ENCODE results near the gene IFT81.
A peak's percentile ranks its signal among the peaks of the same experiment; 100 is the strongest.

IFT81 gene

DNA sequence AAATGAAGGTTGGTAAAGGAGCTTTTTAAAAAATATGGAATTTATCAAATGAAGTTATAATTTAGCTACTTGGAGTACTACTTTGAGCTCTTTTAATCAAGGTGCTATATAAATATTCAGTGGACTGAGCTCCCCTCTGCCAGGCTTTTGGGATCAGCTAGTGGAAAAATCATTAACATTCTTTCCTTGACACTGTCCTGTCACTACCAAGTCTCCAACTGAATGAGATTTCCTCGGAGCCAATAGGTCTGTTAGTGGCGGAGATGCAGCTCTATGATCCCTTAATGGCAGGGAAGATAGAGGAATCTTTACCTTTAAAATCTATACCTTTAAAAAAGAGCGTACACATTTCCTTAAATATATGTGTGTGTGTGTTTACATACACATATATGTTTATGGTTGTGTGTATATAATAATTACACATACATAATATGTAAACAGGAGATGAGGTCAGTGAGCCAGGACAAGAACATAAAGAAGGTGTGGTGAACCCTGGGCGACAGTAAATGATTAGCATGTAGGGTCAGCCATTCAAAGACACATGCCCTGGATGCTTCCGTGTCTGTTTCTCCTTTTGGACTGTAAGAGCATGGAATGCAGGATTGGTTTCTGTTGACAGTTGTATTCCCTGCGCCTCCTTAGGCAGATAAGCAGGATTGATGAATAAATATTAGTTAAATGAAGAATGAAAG lies 109.2 kb downstream of the IFT81 start:
- H4K91ac ChIP-seq (ENCODE audit: low read depth, low read length) = no peak overlapping the region
- no peak overlapping the region for H3K4me2 ChIP-seq (ENCODE audit: low read length)
- no peaks in the 10 kb centered on the region for H3K36me3 ChIP-seq (ENCODE audit: control insufficient read depth in 1 of 2, insufficient read depth in 2 of 2, low read length in 2 of 2)
- H3K4me1 ChIP-seq (ENCODE audit: control insufficient read depth in 1 of 2, insufficient read depth in 2 of 2, low read length in 2 of 2) = no peaks in the 10 kb centered on the region
- no peak overlapping the region for H3K14ac ChIP-seq (ENCODE audit: low read length)
- H2BK12ac ChIP-seq (ENCODE audit: low read length) = no peak overlapping the region
- H2BK120ac ChIP-seq (ENCODE audit: insufficient read depth, low read length, poor library complexity) = no peak overlapping the region
- no peaks in the 10 kb centered on the region for H3K27me3 ChIP-seq (ENCODE audit: insufficient read depth, low read length)
- no peaks in the 10 kb centered on the region for H3K79me2 ChIP-seq (ENCODE audit: control insufficient read depth, insufficient read depth, low read length, poor library complexity)
- H2BK5ac ChIP-seq (ENCODE audit: low read depth, low read length, poor library complexity) = no peak overlapping the region
- WGBS (ENCODE audit: extremely low coverage, insufficient coverage, insufficient read length) = no CpG with 5 or more reads among the region's 6 CpGs
- no peak overlapping the region for H4K8ac ChIP-seq (ENCODE audit: low read depth, low read length)
- DNase-seq = no peak
- no peak overlapping the region for H4K12ac ChIP-seq (ENCODE audit: low read depth, low read length)
- no peak overlapping the region for H3K4ac ChIP-seq (ENCODE audit: low read depth, low read length)
- H2AFZ ChIP-seq (ENCODE audit: insufficient read depth, low read length, poor library complexity) = no peak overlapping the region
- H3K79me1 ChIP-seq (ENCODE audit: low read length) = no peaks in the 10 kb centered on the region
- H3K4me3 ChIP-seq (ENCODE audit: low read depth, low read length) = no peak overlapping the region
- no peak overlapping the region for H3K9ac ChIP-seq (ENCODE audit: low read length)
- no peaks in the 10 kb centered on the region for H3K9me3 ChIP-seq (ENCODE audit: insufficient read depth, low read depth, low read length)
- H2AK5ac ChIP-seq (ENCODE audit: low read length) = no peak overlapping the region
- H3K27ac ChIP-seq (ENCODE audit: low read depth, low read length) = no peak overlapping the region
- H3K18ac ChIP-seq (ENCODE audit: low read length) = no peak overlapping the region
- H3K23ac ChIP-seq (ENCODE audit: low read length) = no peak overlapping the region

DNA sequence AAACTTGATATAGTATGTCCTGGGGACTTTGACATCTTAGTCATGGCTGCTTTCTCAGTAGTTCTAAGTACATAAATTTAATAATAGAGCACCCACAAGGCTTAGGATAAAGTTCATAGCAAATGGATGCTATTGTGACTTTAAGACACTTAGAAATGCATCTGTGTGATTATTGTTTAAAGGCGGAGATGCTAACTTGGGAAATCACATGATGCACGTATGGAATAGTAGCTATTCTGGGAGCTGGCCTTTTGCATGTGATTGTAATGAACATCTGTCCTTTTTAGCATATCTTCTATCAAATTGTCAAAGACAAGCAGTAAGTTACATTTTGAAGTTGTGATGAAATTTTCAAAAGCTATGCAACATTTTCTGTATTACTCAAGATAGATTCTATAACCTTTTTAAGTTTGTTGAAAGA lies 110.2 kb downstream of the IFT81 start:
- H3K9me3 ChIP-seq (ENCODE audit: insufficient read depth, low read depth, low read length) = no peaks in the 10 kb centered on the region
- no peak overlapping the region for H2AFZ ChIP-seq (ENCODE audit: insufficient read depth, low read length, poor library complexity)
- no peaks in the 10 kb centered on the region for H3K4me1 ChIP-seq (ENCODE audit: control insufficient read depth in 1 of 2, insufficient read depth in 2 of 2, low read length in 2 of 2)
- no peak overlapping the region for H4K12ac ChIP-seq (ENCODE audit: low read depth, low read length)
- no peaks in the 10 kb centered on the region for H3K27me3 ChIP-seq (ENCODE audit: insufficient read depth, low read length)
- H3K14ac ChIP-seq (ENCODE audit: low read length) = no peak overlapping the region
- no peaks in the 10 kb centered on the region for H3K79me1 ChIP-seq (ENCODE audit: low read length)
- no peak overlapping the region for H2AK5ac ChIP-seq (ENCODE audit: low read length)
- H3K4me2 ChIP-seq (ENCODE audit: low read length) = no peak overlapping the region
- H3K79me2 ChIP-seq (ENCODE audit: control insufficient read depth, insufficient read depth, low read length, poor library complexity) = no peaks in the 10 kb centered on the region
- no peak overlapping the region for H4K91ac ChIP-seq (ENCODE audit: low read depth, low read length)
- no peak overlapping the region for H3K4me3 ChIP-seq (ENCODE audit: low read depth, low read length)
- no peak overlapping the region for H3K18ac ChIP-seq (ENCODE audit: low read length)
- H2BK12ac ChIP-seq (ENCODE audit: low read length) = no peak overlapping the region
- no peak overlapping the region for H3K4ac ChIP-seq (ENCODE audit: low read depth, low read length)
- no peak overlapping the region for H2BK120ac ChIP-seq (ENCODE audit: insufficient read depth, low read length, poor library complexity)
- H2BK5ac ChIP-seq (ENCODE audit: low read depth, low read length, poor library complexity) = no peak overlapping the region
- no peaks in the 10 kb centered on the region for H3K36me3 ChIP-seq (ENCODE audit: control insufficient read depth in 1 of 2, insufficient read depth in 2 of 2, low read length in 2 of 2)
- no peak overlapping the region for H4K8ac ChIP-seq (ENCODE audit: low read depth, low read length)
- H3K23ac ChIP-seq (ENCODE audit: low read length) = no peak overlapping the region
- no peak overlapping the region for H3K9ac ChIP-seq (ENCODE audit: low read length)
- no CpG with 5 or more reads among the region's 2 CpGs for WGBS (ENCODE audit: extremely low coverage, insufficient coverage, insufficient read length)
- H3K27ac ChIP-seq (ENCODE audit: low read depth, low read length) = no peak overlapping the region
- no peak for DNase-seq

DNA sequence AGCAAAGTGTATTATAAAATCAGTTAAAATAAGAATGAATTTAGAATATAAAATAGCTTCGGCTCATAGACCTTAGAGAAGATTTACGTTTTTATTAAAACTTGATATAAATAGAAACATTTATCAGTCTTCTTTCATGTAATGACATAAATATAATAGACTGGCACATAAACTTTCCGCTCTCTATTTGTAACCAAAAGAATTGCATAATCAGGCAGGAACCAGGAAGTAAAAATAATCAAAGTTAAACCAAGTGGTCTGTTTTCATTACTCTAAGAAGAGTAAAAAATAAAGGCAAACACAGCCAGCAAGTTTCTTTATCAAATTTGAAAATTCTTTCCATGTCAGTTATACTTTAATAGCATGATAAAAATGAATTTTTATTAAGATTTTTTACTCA lies 110.6 kb downstream of the IFT81 start:
- H2BK120ac ChIP-seq (ENCODE audit: insufficient read depth, low read length, poor library complexity) = no peak overlapping the region
- no peak overlapping the region for H3K4ac ChIP-seq (ENCODE audit: low read depth, low read length)
- H3K4me2 ChIP-seq (ENCODE audit: low read length) = no peak overlapping the region
- H2BK5ac ChIP-seq (ENCODE audit: low read depth, low read length, poor library complexity) = no peak overlapping the region
- no peak overlapping the region for H3K4me3 ChIP-seq (ENCODE audit: low read depth, low read length)
- no peak overlapping the region for H4K91ac ChIP-seq (ENCODE audit: low read depth, low read length)
- H3K23ac ChIP-seq (ENCODE audit: low read length) = no peak overlapping the region
- H3K36me3 ChIP-seq (ENCODE audit: control insufficient read depth in 1 of 2, insufficient read depth in 2 of 2, low read length in 2 of 2) = no peaks in the 10 kb centered on the region
- WGBS (ENCODE audit: extremely low coverage, insufficient coverage, insufficient read length) = no CpG with 5 or more reads among the region's 3 CpGs
- no peak overlapping the region for H4K12ac ChIP-seq (ENCODE audit: low read depth, low read length)
- no peak overlapping the region for H2AFZ ChIP-seq (ENCODE audit: insufficient read depth, low read length, poor library complexity)
- no peaks in the 10 kb centered on the region for H3K27me3 ChIP-seq (ENCODE audit: insufficient read depth, low read length)
- no peak overlapping the region for H3K14ac ChIP-seq (ENCODE audit: low read length)
- no peak overlapping the region for H3K27ac ChIP-seq (ENCODE audit: low read depth, low read length)
- no peak overlapping the region for H3K18ac ChIP-seq (ENCODE audit: low read length)
- H4K8ac ChIP-seq (ENCODE audit: low read depth, low read length) = no peak overlapping the region
- no peaks in the 10 kb centered on the region for H3K4me1 ChIP-seq (ENCODE audit: control insufficient read depth in 1 of 2, insufficient read depth in 2 of 2, low read length in 2 of 2)
- DNase-seq = peak in 1 of 2 donors; percentile 20
- H2BK12ac ChIP-seq (ENCODE audit: low read length) = no peak overlapping the region
- no peaks in the 10 kb centered on the region for H3K9me3 ChIP-seq (ENCODE audit: insufficient read depth, low read depth, low read length)
- no peak overlapping the region for H3K9ac ChIP-seq (ENCODE audit: low read length)
- H3K79me1 ChIP-seq (ENCODE audit: low read length) = no peaks in the 10 kb centered on the region
- H3K79me2 ChIP-seq (ENCODE audit: control insufficient read depth, insufficient read depth, low read length, poor library complexity) = no peaks in the 10 kb centered on the region
- no peak overlapping the region for H2AK5ac ChIP-seq (ENCODE audit: low read length)

DNA sequence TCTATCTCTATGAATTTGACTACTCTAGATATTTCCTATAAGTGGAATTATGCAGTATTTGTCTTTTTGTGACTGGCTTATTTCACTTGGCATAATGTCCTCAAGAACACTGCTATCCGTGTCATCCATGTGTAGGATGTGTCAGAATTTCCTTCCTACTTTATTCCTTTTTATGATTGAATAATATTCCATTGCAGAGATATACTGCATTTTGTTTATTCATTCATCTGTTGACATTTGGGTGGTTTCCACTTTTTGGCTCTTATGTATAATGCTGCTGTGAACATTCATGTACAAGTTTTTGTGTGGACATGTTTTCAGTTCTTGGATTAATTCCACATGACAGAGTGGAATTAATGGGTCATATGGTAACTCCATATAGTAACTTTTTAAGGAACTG lies 111.2 kb downstream of the IFT81 start:
- DNase-seq = no peak
- H3K79me1 ChIP-seq (ENCODE audit: low read length) = no peaks in the 10 kb centered on the region
- no peak overlapping the region for H3K14ac ChIP-seq (ENCODE audit: low read length)
- H2AK5ac ChIP-seq (ENCODE audit: low read length) = no peak overlapping the region
- H3K23ac ChIP-seq (ENCODE audit: low read length) = no peak overlapping the region
- no peak overlapping the region for H2BK120ac ChIP-seq (ENCODE audit: insufficient read depth, low read length, poor library complexity)
- no peak overlapping the region for H3K27ac ChIP-seq (ENCODE audit: low read depth, low read length)
- no peak overlapping the region for H2BK5ac ChIP-seq (ENCODE audit: low read depth, low read length, poor library complexity)
- no peak overlapping the region for H4K8ac ChIP-seq (ENCODE audit: low read depth, low read length)
- no peak overlapping the region for H3K18ac ChIP-seq (ENCODE audit: low read length)
- no peak overlapping the region for H3K9ac ChIP-seq (ENCODE audit: low read length)
- H4K12ac ChIP-seq (ENCODE audit: low read depth, low read length) = no peak overlapping the region
- no peak overlapping the region for H3K4me3 ChIP-seq (ENCODE audit: low read depth, low read length)
- H2BK12ac ChIP-seq (ENCODE audit: low read length) = no peak overlapping the region
- H2AFZ ChIP-seq (ENCODE audit: insufficient read depth, low read length, poor library complexity) = no peak overlapping the region
- H3K4me2 ChIP-seq (ENCODE audit: low read length) = no peak overlapping the region
- no peaks in the 10 kb centered on the region for H3K36me3 ChIP-seq (ENCODE audit: control insufficient read depth in 1 of 2, insufficient read depth in 2 of 2, low read length in 2 of 2)
- H3K4ac ChIP-seq (ENCODE audit: low read depth, low read length) = no peak overlapping the region
- peaks cover 0 to 2% of the 10 kb centered on the region in 2 experiments for H3K4me1 ChIP-seq (ENCODE audit: control insufficient read depth in 1 of 2, insufficient read depth in 2 of 2, low read length in 2 of 2)
- H3K79me2 ChIP-seq (ENCODE audit: control insufficient read depth, insufficient read depth, low read length, poor library complexity) = no peaks in the 10 kb centered on the region
- H3K27me3 ChIP-seq (ENCODE audit: insufficient read depth, low read length) = no peaks in the 10 kb centered on the region
- H4K91ac ChIP-seq (ENCODE audit: low read depth, low read length) = no peak overlapping the region
- no CpG with 5 or more reads among the region's 1 CpG for WGBS (ENCODE audit: extremely low coverage, insufficient coverage, insufficient read length)
- no peaks in the 10 kb centered on the region for H3K9me3 ChIP-seq (ENCODE audit: insufficient read depth, low read depth, low read length)

Data from trophoblast cell (in vitro differentiated cells and primary cell).